Hepatocyte (in vitro differentiated cells): ENCODE results near the gene DENND5B. TPM values are rescaled to one million over a fixed set of nuclear protein-coding genes. Genes with fewer than 3 reads are reported as not detected.

ENCODE experiments used
- DNase-seq: peaks from one replicate; pipeline ENCODE4 v3.0.0-alpha.2; 2016; ENCODE audit warnings: low spot score
- H2AFZ ChIP-seq: fragments of 200-600 bp; sonication (generic); 2 replicates; pipeline ENCODE4 v1.6.0; 2016; ENCODE audit warnings: antibody characterized with exemption, mild to moderate bottlenecking
- H3K27ac ChIP-seq: fragments of 200-600 bp; sonication (generic); 2 replicates; pipeline ENCODE4 v1.5.1; 2016; ENCODE audit warnings: mild to moderate bottlenecking
- H3K27me3 ChIP-seq: fragments of 200-600 bp; sonication (generic); 2 replicates; pipeline ENCODE4 v1.6.1; 2016
- H3K36me3 ChIP-seq: fragments of 200-600 bp; sonication (generic); replicated peaks from 2 replicates; pipeline ENCODE4 v1.5.1; 2016; ENCODE audit warnings: low read depth; ENCODE audit not compliant: insufficient read depth
- H3K4me1 ChIP-seq: fragments of 200-600 bp; sonication (generic); 2 replicates; pipeline ENCODE4 v1.5.1; 2016; ENCODE audit warnings: mild to moderate bottlenecking, moderate library complexity; ENCODE audit not compliant: insufficient read depth
- H3K4me2 ChIP-seq: fragments of 200-600 bp; sonication (generic); 2 replicates; pipeline ENCODE4 v1.6.0; 2016
- H3K4me3 ChIP-seq: fragments of 200-600 bp; sonication (generic); 2 replicates; pipeline ENCODE4 v1.5.1; 2016; ENCODE audit warnings: mild to moderate bottlenecking
- H3K79me2 ChIP-seq: fragments of 200-600 bp; sonication (generic); 2 replicates; pipeline ENCODE4 v1.6.0; 2017; ENCODE audit warnings: mild to moderate bottlenecking
- H3K9me2 ChIP-seq: fragments of 200-600 bp; sonication (generic); replicated peaks from 2 replicates; pipeline ENCODE4 v1.6.0; 2017; ENCODE audit warnings: mild to moderate bottlenecking; ENCODE audit not compliant: insufficient read depth
- H3K9me3 ChIP-seq: fragments of 200-600 bp; sonication (generic); 2 replicates; pipeline ENCODE4 v1.5.1; 2016; ENCODE audit warnings: low read depth, mild to moderate bottlenecking
- H4K20me1 ChIP-seq: fragments of 200-600 bp; sonication (generic); 2 replicates; pipeline ENCODE4 v1.6.0; 2016; ENCODE audit warnings: mild to moderate bottlenecking; ENCODE audit not compliant: insufficient read depth, poor library complexity, severe bottlenecking
- EZH2 ChIP-seq: fragments of 200-600 bp; sonication (generic); IDR thresholded peaks from 2 replicates; pipeline ENCODE4 v1.6.1; 2016; ENCODE audit warnings: antibody characterized with exemption, mild to moderate bottlenecking, borderline replicate concordance
- EZH2phosphoT487 ChIP-seq: fragments of 200-600 bp; sonication (generic); IDR thresholded peaks from one replicate; pipeline ENCODE4 v1.6.1; 2018; ENCODE audit warnings: antibody characterized with exemption, mild to moderate bottlenecking, low read depth, moderate library complexity; ENCODE audit not compliant: unreplicated experiment, severe bottlenecking
- WGBS: methylation state at CpG from one replicate; pipeline ENCODE4 v1.1.6; 2016; ENCODE audit warnings: low lambda C conversion rate; ENCODE audit errors: missing lambda C conversion rate; 5-methylcytosine and 5-hydroxymethylcytosine counted together
- polyA plus RNA-seq: library from polyadenylated mRNA; unstranded; fragments of >200 nt; fragmentation: Nextera tagmentation; extraction: Ambion mirVana; gene quantifications from 2 replicates; pipeline ENCODE4 v1.2.1, GENCODE V29; 2016
- total RNA-seq: library from RNA; depleted of rRNA; stranded (reverse); fragments of >200 nt; gene quantifications from 2 replicates; pipeline ENCODE4 v1.2.3, GENCODE V29; 2014
- TF ChIP-seq, protein P1 (sequence below): fragments of 200-600 bp; sonication (generic); IDR thresholded peaks from 2 replicates; pipeline ENCODE4 v1.5.1; 2016; ENCODE audit warnings: antibody characterized with exemption, mild to moderate bottlenecking; ENCODE audit not compliant: poor library complexity

DENND5B gene
- total and polyA plus RNA-seq, 2 experiments from 2014 or later, result 10.4 to 24.9 TPM

DNA sequence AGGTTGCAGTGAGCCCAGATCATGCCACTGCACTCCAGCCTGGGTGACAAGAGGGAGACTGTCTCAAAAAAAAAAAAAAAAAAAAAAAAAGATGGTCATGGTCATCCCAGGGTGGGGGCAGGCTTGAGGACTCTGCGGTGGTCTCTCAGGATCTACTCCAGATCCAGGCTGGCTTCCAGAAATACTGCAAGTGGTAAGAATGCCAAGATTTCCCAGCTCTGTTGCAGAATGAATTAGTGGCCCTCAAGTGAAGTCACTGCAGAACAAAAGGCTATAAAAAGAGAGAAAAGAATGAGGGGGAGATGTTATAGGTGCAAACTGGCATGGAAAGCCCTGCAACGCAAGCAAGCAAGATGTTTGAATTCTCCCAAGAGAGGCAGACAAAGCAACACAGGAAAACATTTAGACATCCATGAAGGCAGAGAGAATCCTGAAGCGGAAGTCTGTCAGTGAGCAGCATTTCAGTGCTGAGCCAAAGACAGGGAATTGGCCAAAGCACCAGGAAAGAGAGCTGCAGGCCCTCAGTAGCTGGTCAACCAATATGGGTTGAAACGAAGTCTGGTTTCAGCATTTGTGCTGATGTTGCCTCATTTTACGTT lies 36.6 kb upstream of the DENND5B start:
- no peak overlapping the region for H3K4me2 ChIP-seq
- H3K79me2 ChIP-seq, result no peaks in the 10 kb centered on the region
- H4K20me1 ChIP-seq, result no peaks in the 10 kb centered on the region
- no peaks in the 10 kb centered on the region for H3K9me3 ChIP-seq
- H3K36me3 ChIP-seq, result no peaks in the 10 kb centered on the region
- no peak for TF ChIP-seq EZH2
- 92% methylated on average over 5 of the region's 5 CpGs for WGBS
- no peak for DNase-seq
- H3K9me2 ChIP-seq, result no peaks in the 10 kb centered on the region
- H3K27ac ChIP-seq, result no peak overlapping the region
- no peak overlapping the region for H3K4me3 ChIP-seq
- H3K4me1 ChIP-seq, result no peaks in the 10 kb centered on the region
- H2AFZ ChIP-seq, result no peak overlapping the region
- H3K27me3 ChIP-seq, result no peaks in the 10 kb centered on the region

DNA sequence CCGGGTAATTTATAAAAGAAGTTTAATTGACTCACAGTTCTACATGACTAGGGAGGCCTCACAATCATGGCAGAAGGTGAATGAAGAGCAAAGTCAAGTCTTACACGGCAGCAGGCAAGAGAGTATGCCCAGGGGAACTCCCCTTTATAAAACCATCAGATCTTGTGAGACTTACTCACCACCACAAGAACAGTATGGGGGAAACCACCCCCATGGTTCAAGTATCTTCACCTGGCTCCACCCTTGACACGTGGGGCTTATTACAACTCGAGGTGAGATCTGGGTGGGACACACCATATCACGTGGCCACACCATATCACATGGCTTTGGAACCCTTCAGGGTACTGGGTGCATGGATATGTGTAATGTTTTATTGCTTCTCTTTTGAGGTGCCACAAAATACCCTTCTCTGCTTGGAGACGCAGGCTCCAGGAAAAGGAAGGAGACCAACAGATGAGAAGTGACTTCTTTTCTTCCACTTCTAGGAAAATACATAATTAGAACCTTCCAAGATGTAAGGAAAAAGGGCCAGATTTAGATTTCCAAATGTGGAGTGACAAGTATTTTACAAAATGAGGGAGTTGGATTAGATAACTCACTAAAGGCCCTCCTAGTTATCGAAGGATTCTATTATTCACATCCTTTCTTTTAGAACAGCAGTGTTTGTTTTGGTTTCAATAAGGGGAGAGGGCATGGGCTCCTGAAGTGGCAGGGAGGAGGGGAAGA lies 35.5 kb upstream of the DENND5B start:
- no peak overlapping the region for H2AFZ ChIP-seq
- H3K27ac ChIP-seq, result no peak overlapping the region
- no peak overlapping the region for H3K4me3 ChIP-seq
- no peak overlapping the region for H3K4me2 ChIP-seq
- no peaks in the 10 kb centered on the region for H3K36me3 ChIP-seq
- WGBS, result 80% methylated on average over 7 of the region's 7 CpGs
- no peaks in the 10 kb centered on the region for H3K79me2 ChIP-seq
- no peaks in the 10 kb centered on the region for H3K9me2 ChIP-seq
- TF ChIP-seq, protein P1, sequence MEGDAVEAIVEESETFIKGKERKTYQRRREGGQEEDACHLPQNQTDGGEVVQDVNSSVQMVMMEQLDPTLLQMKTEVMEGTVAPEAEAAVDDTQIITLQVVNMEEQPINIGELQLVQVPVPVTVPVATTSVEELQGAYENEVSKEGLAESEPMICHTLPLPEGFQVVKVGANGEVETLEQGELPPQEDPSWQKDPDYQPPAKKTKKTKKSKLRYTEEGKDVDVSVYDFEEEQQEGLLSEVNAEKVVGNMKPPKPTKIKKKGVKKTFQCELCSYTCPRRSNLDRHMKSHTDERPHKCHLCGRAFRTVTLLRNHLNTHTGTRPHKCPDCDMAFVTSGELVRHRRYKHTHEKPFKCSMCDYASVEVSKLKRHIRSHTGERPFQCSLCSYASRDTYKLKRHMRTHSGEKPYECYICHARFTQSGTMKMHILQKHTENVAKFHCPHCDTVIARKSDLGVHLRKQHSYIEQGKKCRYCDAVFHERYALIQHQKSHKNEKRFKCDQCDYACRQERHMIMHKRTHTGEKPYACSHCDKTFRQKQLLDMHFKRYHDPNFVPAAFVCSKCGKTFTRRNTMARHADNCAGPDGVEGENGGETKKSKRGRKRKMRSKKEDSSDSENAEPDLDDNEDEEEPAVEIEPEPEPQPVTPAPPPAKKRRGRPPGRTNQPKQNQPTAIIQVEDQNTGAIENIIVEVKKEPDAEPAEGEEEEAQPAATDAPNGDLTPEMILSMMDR, result no peak
- TF ChIP-seq EZH2phosphoT487 (no peak), EZH2 (no peak)
- no peaks in the 10 kb centered on the region for H4K20me1 ChIP-seq
- H3K27me3 ChIP-seq, result no peaks in the 10 kb centered on the region
- H3K9me3 ChIP-seq, result no peaks in the 10 kb centered on the region
- no peak for DNase-seq
- H3K4me1 ChIP-seq, result no peaks in the 10 kb centered on the region

DNA sequence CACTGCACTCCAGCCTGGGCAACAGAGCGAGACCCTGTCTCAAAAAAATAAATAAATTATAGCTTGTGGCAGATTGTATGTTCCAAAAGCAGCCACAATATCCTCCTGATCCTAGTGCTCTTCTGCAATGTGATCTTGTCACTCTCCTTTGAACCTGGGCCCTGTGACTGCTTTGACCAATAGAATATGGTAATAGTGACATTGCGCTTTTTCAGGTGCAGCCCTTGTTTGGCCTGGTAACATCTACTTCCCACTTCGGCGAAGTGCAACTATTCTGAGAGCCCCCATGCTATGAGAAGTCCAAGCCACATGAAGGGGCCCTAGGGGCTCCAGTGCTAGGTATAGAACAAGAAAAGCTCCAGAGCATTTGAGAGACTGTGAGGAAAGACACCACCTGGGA lies 31.1 kb upstream of the DENND5B start:
- 96% methylated on average over 4 of the region's 4 CpGs for WGBS
- no peak overlapping the region for H3K4me2 ChIP-seq
- TF ChIP-seq EZH2, result no peak
- no peak for TF ChIP-seq EZH2phosphoT487
- TF ChIP-seq, protein P1, result no peak
- H3K4me3 ChIP-seq, result no peak overlapping the region
- no peaks in the 10 kb centered on the region for H3K36me3 ChIP-seq
- H2AFZ ChIP-seq, result no peak overlapping the region
- no peaks in the 10 kb centered on the region for H3K9me3 ChIP-seq
- H3K79me2 ChIP-seq, result no peaks in the 10 kb centered on the region
- no peaks in the 10 kb centered on the region for H3K9me2 ChIP-seq
- peaks cover 5% of the 10 kb centered on the region for H3K4me1 ChIP-seq
- H4K20me1 ChIP-seq, result no peaks in the 10 kb centered on the region
- DNase-seq, result no peak
- no peaks in the 10 kb centered on the region for H3K27me3 ChIP-seq
- H3K27ac ChIP-seq, result no peak overlapping the region

DNA sequence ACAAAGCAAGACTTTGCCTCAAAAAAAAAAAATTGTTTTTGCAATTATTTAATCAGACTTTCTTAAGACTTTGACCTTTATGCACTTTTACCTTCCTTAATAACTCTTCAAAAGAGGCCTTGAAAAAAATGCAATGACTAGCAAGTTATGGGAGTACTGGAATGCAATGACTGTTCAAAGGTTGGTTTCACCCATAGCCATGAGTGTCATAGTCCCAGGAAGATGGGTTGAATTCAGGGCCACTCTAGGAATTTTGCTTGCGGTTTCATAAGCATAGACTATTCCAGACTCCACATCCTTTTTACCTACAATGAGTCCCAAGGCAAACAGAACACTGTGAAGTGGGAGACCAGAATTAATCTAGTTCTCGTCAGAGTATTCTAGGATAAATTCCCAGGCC lies 29.4 kb upstream of the DENND5B start:
- 89% methylated on average over 2 of the region's 2 CpGs for WGBS
- H4K20me1 ChIP-seq, result no peaks in the 10 kb centered on the region
- DNase-seq, result peak; percentile 59
- no peaks in the 10 kb centered on the region for H3K36me3 ChIP-seq
- peaks cover 5% of the 10 kb centered on the region for H3K4me1 ChIP-seq
- no peaks in the 10 kb centered on the region for H3K27me3 ChIP-seq
- no peaks in the 10 kb centered on the region for H3K9me2 ChIP-seq
- H3K9me3 ChIP-seq, result no peaks in the 10 kb centered on the region
- TF ChIP-seq, protein P1, result no peak
- no peak for TF ChIP-seq EZH2
- no peak for TF ChIP-seq EZH2phosphoT487
- H3K79me2 ChIP-seq, result no peaks in the 10 kb centered on the region
- no peak overlapping the region for H3K4me3 ChIP-seq
- no peak overlapping the region for H2AFZ ChIP-seq
- H3K4me2 ChIP-seq, result no peak overlapping the region
- H3K27ac ChIP-seq, result peak overlapping the region; percentile 67
